ENCODE measurements around the gene ACOX1.

DNA sequence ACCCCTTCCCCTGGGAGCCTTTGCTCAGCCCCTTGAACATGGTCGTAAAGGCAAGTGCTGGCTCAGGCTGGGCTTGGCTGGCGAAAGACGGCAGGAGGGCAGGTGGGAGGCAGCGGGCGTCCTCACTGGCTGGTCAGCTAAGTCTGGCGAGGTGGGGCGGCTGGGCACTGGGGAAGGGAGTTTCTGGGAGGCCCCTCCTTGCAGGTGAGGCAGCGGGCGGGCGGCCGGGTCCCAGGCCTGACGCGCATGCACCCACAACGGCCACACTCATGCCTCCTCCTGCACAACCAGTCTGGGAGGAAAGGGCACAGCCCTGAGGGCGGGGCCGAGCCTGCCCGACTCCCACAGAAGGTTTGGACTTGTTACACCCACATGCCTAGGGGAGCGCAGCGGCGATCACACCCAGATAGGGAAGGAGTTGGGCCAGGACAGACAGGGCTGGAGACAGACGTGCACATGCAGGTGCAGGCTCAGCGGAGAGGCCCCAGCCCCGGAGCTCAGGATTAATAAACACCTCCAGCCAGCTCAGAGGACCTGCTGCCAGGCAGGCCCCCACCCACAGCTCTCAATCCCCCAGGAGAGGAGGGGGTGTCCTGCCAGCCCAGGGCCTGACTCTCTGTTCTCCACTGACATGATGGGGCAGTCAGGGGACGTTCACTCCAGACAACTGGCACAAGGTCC is 48.3 kb upstream of the ACOX1 start, which contains the start of gene EVPL:
- TF ChIP-seq POLR2A (IDR thresholded peaks at IDR 0.05; ENCODE audit: low read depth, low read length) = no peak
- no peak for TF ChIP-seq TAF1 (IDR thresholded peaks at IDR 0.05; ENCODE audit: borderline replicate concordance, low read depth, low read length)
